Measurements from ENCODE around the gene PREP.
"Not testable (repeated sequence)": the region's sequence is repeated elsewhere in the genome, so short reads cannot be mapped to it uniquely, and the experiment has no call there.

Gene PREP

DNA sequence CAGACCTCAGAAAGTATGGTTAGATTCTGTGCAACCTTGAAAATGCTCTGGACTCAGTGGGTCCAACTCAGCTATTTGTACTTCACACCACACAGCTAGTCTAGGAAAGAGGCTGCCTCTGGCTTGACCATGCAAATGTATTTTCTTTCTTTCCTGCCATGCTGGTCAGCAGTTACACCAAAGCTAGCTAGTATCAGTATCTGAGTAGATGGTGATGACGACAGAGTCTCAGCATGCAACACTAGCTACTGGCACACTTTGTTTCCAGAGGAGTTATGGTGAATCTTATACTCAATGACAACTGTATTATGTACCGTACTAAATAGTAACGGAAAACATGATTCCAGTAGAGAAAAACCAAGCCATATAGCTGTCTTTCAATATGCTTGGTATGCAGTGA, 126.5 kb downstream of the PREP start:
- in situ Hi-C loops (cut with MboI; ENCODE audit: low sequenced_read_pairs): no loop called here

DNA sequence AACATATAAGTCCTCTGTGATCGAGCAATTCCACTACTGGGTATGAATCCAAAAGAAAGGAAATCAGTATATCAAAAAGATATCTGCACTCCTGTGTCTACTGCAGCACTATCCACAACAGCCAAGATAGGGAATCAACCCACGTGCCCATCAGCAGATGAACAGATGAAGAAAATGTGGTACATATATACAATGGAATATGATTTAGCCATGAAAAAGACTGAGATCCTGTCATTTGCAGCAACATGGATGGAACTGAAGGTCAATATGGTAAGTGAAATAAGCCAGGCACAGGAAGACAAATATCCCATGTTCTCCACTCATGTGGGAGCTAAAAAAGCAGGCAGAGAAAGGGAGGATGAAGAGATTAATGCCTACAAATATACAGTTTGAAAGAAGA, 127.3 kb downstream of the PREP start:
- in situ Hi-C loops (cut with MboI; ENCODE audit: low sequenced_read_pairs): no loop called here

DNA sequence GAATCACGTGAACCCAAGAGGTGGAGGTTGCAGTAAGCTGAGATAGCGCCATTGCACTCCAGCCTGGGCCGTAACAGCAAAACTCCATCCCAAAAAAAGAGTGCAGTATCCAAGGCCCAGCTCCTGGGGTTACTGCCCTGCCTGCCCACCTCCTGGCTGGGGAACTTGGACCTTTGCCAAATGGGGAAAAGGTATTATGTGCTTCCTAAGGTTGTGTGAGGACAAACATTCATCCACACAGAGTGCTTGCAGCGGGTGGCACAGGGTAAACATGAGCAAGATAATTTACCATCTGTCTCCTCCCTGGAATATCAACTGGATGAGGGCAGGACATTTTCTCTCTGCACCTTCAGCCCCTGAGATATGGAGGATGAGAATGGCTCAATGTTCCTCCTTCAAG, 128.2 kb downstream of the PREP start:
- in situ Hi-C loops (cut with MboI; ENCODE audit: low sequenced_read_pairs): no loop called here

DNA sequence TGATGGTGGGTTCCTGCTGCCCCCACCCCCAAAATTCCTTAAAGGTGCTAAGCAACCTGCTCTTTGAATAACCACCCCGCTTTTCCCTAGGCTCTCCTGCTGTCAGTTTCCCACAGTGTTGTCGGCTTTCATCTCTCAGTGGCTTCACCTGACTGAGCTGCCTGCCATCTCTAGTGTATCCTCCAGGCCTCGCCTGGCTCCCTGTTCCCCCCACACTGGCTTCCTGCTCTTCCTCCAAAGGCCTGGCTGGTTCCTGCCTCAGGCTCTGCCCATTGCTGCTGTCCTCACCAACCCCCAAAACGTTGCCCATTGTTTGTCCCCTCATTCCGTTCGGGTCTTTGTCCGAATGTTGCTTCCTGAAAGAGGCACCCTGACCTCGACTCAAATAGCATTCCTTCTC, 129.3 kb downstream of the PREP start:
- in situ Hi-C loops (cut with MboI; ENCODE audit: low sequenced_read_pairs): no loop called here

DNA sequence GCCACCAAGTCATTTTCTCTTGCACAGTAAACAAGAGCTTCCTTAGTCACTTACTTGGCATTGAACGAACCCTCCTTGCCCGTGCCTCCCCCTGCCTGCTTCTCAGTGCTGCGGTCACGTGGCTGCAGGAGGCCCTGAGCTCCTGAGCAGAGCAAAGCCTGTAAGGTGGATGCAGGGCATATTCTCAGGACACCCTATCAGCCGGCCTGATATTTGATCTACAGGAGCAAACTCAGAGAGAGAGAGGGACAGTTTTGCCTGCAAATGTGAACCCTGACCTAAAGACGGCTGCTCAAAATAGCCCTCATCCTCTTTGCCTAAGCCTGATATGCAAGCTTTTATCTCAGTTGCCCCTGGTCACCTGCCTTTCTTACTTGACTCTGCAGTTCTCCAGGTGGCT, 130.1 kb downstream of the PREP start:
- in situ Hi-C loops (cut with MboI; ENCODE audit: low sequenced_read_pairs): no loop called here

DNA sequence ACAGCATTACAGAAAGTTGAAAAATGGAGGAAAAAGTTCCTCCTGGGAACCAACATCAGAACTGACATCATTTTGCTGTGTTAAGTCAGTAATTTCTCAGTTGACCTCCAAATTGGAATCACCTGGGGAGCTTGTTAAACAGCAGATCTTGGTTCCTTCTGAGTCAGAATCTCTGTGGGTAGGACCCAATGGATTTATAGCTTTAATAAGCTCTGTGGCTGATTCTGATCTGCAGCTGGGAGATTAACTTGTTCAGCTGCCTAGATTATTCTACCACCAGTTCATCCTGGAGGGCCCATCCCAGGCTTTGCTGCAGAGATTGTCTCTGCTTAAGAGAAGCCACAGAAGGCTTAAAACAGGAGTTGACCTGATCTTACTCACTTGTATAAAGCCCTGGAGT, 132.4 kb downstream of the PREP start:
- in situ Hi-C loops (cut with MboI; ENCODE audit: low sequenced_read_pairs): no loop called here

DNA sequence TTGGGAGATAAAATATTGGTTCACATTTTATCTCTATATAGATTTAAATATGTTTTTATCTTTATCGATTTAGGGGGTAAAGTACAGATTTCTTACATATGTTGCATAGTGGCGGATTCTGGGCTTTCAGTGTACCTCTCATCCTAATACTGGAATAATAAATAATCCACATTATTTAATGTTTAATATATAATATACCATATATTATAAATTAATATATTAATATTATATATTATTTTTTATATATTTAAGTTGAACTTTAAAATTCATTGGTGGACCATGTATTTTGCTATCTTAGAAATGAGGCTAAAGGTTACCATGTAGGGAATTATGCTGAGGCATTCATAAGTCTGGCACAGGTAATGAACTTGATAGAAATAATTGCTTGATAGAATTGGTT, 133.5 kb downstream of the PREP start:
- in situ Hi-C loops (cut with MboI; ENCODE audit: low sequenced_read_pairs): no loop called here

DNA sequence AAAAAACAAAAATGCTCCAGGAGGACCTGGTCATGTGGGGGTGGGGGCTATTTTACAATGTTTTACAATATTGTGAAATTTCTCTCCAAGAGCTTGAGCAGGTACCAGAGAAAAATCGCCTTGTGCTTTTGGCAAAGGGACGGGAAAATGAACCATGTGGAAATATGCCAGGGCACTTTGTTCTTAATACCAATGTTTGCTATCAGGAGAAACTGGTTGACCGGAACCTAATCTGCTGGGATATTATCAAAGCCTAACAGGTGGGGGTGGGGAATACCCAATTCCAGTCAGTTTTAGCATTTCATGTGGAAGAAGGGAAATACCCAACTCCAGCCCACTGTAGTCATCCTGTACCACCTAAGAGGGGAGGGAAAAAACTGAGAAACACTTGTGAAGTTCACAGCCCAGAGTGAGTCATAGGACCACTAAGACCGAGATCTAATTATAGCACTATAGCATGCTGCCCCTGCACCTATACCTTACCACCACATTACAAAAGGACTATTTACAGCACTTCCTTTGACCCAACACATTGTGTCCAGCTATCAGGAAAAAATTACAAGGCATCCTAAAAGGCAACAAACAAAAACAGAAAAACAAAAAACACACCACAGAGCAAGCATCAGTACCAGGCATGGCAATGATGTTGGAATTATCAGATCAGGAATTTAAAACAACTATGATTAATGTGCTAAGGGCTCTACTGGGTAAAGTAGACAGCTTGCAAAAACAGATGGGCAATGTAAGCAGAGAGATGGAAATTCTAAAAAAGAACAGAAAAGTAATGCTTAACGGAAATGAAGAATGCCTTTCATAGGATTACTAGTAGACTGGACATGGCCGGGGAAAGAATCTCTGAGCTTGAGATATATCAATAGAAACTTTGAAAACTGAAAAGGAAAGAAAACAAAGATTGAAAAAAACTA, 138.9 kb downstream of the PREP start:
- in situ Hi-C loops (cut with MboI; ENCODE audit: low sequenced_read_pairs): no loop called here

DNA sequence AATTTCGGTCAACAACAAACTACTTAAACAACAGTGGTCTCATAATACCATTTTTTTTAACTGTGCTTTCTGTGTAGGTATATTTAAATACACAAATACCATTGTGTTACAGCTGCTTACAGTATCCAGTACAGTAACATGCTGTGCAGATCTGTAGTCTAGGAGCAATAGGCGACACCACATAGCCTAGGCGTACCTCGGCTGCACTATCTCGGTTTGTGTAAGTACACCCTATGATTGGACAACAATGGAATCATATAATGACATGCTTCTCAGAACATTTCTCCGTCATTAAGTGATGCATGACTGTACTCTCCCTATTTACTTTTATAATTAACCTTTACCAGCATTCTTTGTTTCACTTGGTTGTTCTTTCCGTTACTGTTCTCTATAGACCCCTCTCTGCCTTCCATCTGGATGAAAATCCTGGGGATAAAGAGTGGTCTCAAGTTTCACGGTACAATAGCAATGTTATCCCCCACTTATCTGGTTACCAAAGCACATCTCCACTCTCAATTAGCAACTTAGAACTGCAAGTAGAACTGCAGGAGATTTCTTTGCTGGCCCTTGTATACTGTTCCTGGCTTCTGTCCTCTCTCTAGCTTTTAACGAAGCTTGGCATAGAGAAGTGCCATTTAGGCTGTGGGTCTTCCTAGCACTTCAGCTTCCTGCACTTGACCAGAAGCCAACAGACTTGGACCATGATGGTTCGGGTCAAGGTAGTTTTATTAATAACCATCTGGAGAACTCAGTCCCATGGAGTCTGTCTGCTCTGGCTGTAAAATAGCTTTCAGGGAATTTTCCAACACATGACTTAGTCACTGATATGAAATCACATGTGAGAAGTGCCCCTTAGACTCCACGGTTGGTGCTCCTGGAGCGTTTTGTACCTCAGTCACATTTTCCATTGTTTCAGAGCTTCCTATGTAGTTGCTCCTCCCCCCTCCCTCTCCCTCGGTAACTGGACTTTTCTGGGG, 142.7 kb downstream of the PREP start:
- in situ Hi-C loops (cut with MboI; ENCODE audit: low sequenced_read_pairs): no loop called here

DNA sequence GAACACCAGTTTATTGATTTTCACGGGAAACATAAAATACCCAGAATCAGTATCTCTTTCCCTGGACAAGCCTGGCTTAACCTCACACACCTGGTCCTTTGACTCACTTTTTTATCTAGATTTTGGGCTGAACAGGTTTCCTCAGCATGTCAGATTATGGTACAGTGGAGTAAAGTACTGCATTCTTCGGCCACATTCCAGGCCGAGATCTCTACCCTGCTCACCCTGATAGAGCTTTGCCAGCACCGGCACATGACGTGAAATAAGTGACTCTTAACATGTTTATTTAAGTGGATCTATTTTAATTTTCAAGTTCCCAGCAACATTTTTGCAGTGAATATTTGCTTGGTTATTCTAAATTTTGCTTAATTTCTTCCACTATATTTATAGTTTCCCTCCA, 144.1 kb downstream of the PREP start:
- in situ Hi-C loops (cut with MboI; ENCODE audit: low sequenced_read_pairs): no loop called here

DNA sequence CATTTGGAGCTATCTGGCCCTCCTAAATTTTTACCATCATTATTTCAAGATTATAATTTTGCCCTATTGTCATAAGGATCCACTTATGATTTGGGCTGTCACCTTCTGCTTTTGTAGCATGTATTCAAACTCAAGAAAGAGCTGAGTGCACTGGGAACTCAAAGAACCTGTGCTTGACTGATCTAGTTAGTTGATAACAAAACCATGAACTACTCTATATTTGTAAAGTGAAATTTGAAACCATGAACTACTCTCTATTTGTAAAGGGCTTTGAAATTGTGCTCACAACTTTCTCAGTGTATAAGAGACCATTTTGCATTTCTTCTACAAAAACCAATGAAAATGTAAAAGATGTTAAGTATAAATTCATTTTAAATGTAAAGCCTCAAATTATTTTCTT, 145.5 kb downstream of the PREP start:
- in situ Hi-C loops (cut with MboI; ENCODE audit: low sequenced_read_pairs): no loop called here

DNA sequence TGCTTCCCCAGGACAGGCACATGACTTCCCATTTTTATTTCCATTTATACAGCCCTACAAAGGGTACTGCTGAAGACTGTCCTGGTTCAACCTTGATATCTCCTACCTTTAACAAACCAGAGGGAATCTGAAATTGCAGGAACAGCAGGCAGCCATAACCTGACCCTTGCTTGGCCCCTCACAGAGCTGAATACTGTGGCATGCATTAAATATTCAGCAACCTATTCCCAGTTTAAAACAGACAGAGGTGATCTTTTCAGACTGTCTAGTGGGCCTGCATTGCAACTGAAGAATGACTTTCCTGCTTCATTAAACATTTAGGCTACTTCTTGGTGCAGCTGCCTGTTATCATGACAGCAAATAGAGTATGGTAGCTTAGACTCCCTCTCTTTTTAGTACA, 146.3 kb downstream of the PREP start:
- in situ Hi-C loops (cut with MboI; ENCODE audit: low sequenced_read_pairs): no loop called here

DNA sequence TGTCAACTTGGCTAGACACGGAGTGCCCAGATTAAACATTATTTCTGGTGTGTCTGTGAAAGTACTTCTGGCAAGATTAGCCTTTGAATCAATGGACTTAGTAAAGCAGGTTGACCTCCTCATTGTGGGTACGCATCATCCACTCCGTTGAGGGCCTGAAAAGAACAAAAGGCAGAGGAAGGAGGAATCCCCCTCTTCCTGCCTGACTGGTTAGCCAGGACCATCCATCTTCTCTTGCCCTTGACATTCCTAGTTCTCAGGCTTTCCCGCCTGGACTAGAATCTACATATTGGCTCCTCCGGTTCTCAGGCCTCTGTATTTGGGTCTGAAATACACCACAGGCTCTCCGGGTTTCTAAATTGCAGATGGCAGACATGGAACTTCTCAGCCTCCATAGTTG, 149.1 kb downstream of the PREP start:
- in situ Hi-C loops (cut with MboI; ENCODE audit: low sequenced_read_pairs): no loop called here

DNA sequence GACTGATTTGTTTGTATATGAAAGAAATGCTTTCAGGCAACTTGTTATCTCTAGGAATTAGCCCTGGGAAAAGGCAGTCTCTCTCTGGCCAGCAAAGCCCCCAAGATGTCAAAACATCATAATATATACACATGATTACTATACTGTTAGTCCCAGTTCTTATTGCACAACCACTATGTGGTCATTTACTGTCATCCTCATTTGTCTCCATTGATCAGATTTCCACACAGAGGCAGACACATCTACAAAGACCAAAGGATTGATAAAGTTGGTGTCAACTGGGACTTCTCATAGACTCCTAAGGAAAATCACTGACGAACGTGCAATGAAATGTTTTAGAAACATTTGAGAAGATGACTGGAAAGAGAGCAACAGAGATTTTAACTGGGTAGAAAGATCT, 151.2 kb downstream of the PREP start:
- in situ Hi-C loops (cut with MboI; ENCODE audit: low sequenced_read_pairs): no loop called here

DNA sequence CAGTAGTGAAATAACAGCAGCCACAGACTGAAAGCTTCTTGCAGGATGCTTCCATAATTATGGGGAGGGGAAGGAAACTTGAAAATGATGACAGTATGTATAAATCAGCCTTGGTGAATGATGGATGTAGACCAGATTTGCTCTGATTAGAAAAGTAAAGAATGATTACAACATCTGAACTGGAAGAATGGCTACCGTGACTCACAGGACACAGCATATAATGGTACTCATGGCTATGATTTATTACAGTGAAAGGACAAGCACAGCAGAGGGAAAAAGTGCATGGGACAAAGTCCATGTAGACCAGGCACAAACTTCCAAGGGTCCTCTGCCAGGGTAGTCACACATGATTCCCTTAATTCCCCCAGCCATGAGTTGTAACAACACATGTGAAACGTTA, 152.3 kb downstream of the PREP start:
- in situ Hi-C loops (cut with MboI; ENCODE audit: low sequenced_read_pairs): no loop called here

DNA sequence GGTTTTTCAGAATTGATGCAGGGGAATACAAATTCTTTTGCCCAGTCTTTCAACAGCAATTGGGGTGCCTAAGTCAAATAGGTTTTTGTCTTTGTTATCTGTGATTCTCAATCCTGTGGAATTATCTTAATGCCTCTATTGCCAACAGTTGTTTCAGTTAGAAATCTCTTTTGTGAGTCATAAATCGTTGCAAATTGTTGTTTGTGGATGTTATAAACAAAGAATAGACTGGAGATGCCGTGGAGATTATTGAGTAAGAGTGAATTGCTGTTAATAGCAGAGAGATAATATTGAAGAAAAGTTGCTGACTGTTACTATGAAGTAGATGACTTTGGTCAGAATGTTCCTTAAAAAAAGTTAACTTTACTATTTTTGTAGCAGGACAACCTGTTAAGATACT, 159.4 kb downstream of the PREP start:
- in situ Hi-C loops (cut with MboI; ENCODE audit: low sequenced_read_pairs): no loop called here

DNA sequence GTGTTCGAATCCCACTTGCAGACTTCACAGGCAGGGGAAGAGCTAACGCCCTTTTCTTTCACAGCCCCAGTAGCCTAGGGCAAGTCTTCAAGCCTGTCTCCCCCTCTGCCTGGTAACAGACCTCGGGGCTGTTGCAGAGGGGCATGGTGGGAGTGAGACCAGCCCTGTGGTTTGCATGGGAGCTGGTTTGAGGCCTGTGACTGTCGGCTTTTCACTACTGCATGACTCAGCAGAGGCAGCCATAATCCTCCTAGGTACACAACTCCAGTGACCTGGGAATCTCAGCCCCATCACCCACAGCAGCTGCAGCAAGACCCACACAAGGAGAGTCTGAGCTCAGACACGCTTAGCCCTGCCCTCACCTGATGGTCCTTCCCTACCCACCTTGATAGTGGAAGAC, 167.7 kb downstream of the PREP start:
- in situ Hi-C loops (cut with MboI; ENCODE audit: low sequenced_read_pairs): no loop called here

DNA sequence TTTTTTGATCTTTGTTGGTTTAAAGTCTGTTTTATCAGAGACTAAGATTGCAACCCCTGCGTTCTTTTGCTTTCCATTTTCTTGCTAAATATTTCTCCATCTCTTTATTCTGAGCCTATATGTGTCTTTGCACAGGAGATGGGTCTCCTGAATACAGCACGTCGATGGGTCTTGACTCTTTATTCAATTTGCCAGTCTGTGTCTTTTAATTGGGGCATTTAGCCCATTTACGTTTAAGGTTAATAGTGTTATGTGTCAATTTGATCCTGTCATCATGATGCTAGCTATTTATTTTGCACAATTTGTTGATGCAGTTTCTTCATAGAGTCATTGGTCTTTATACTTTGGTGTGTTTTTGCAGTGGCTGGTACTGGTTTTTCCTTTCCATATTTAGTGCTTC, 171.1 kb downstream of the PREP start:
- in situ Hi-C loops (cut with MboI; ENCODE audit: low sequenced_read_pairs): not testable (repeated sequence)
